Measurements from ENCODE around the gene C3.

C3 gene

GRCh38 chr19:6737873-6738786, 17.7 kb upstream of the C3 start:
- Histone ChIP-seq H3K9ac (ENCODE audit: low read depth in 1 of 2, low read length in 2 of 2) (peak overlapping the region; percentile 74 to 88), H3K9me3 (ENCODE audit: control insufficient read depth in 1 of 2, low read length in 2 of 2) (no peaks in the 10 kb centered on the region), H3K36me3 (ENCODE audit: control insufficient read depth in 1 of 2, insufficient read depth in 2 of 2, low read length in 2 of 2) (peaks cover 4 to 8% of the 10 kb centered on the region in 2 donors), H3K27me3 (ENCODE audit: control insufficient read depth in 1 of 2, insufficient read depth in 2 of 2, low read length in 2 of 2) (no peaks in the 10 kb centered on the region), H3K4me3 (ENCODE audit: low read depth in 1 of 2, low read length in 2 of 2) (peak overlapping the region; percentile 14 to 62), H3K27ac (ENCODE audit: low read depth, low read length) (peak overlapping the region; percentile 71), H3K4me1 (ENCODE audit: control insufficient read depth in 1 of 2, insufficient read depth in 2 of 2, low read length in 2 of 2) (peaks cover 32 to 37% of the 10 kb centered on the region in 2 donors)

- peak within 1 kb of the TSS; percentile 84 for H3K4me3 ChIP-seq (ENCODE audit: low read depth in 1 of 2, low read length in 2 of 2)
- H3K9me3 ChIP-seq (ENCODE audit: control insufficient read depth in 1 of 2, low read length in 2 of 2) = no peaks in the 10 kb centered on the region
- no peaks in the 10 kb centered on the region for H3K27me3 ChIP-seq (ENCODE audit: control insufficient read depth in 1 of 2, insufficient read depth in 2 of 2, low read length in 2 of 2)
- H3K4me1 ChIP-seq (ENCODE audit: control insufficient read depth in 1 of 2, insufficient read depth in 2 of 2, low read length in 2 of 2) = peaks cover 32 to 37% of the 10 kb centered on the region in 2 donors
- peak within 1 kb of the TSS; percentile 88 for H3K27ac ChIP-seq (ENCODE audit: low read depth, low read length)
- peaks cover 11 to 14% of the 10 kb centered on the region in 2 donors for H3K36me3 ChIP-seq (ENCODE audit: control insufficient read depth in 1 of 2, insufficient read depth in 2 of 2, low read length in 2 of 2)
- H3K9ac ChIP-seq (ENCODE audit: low read depth in 1 of 2, low read length in 2 of 2) = peak within 1 kb of the TSS; percentile 74 to 88
These were observed 16.9 kb upstream of the C3 start, which contains the start of gene GPR108 for GRCh38 chr19:6737284-6737872. Gene GPR108 (minus strand): TSS chr19:6737580. CDS start chr19:6737576, 4 bp downstream.

- H3K27me3 ChIP-seq (ENCODE audit: control insufficient read depth in 1 of 2, insufficient read depth in 2 of 2, low read length in 2 of 2) = no peaks in the 10 kb centered on the region
- peaks cover 32 to 37% of the 10 kb centered on the region in 2 donors for H3K4me1 ChIP-seq (ENCODE audit: control insufficient read depth in 1 of 2, insufficient read depth in 2 of 2, low read length in 2 of 2)
- H3K27ac ChIP-seq (ENCODE audit: low read depth, low read length) = peak overlapping the region; percentile 88
- no peaks in the 10 kb centered on the region for H3K9me3 ChIP-seq (ENCODE audit: control insufficient read depth in 1 of 2, low read length in 2 of 2)
- H3K4me3 ChIP-seq (ENCODE audit: low read depth in 1 of 2, low read length in 2 of 2) = peak overlapping the region; percentile 84
- peak overlapping the region; percentile 73 to 75 for H3K9ac ChIP-seq (ENCODE audit: low read depth in 1 of 2, low read length in 2 of 2)
- peaks cover 12 to 18% of the 10 kb centered on the region in 2 donors for H3K36me3 ChIP-seq (ENCODE audit: control insufficient read depth in 1 of 2, insufficient read depth in 2 of 2, low read length in 2 of 2)
These were observed 16.4 kb upstream of the C3 start for GRCh38 chr19:6736917-6737283.

GRCh38 chr19:6736169-6736916, 15.9 kb upstream of the C3 start:
- H3K4me3 ChIP-seq (ENCODE audit: low read depth in 1 of 2, low read length in 2 of 2) = peak overlapping the region; percentile 84
- peaks cover 15 to 22% of the 10 kb centered on the region in 2 donors for H3K36me3 ChIP-seq (ENCODE audit: control insufficient read depth in 1 of 2, insufficient read depth in 2 of 2, low read length in 2 of 2)
- no peaks in the 10 kb centered on the region for H3K27me3 ChIP-seq (ENCODE audit: control insufficient read depth in 1 of 2, insufficient read depth in 2 of 2, low read length in 2 of 2)
- H3K9me3 ChIP-seq (ENCODE audit: control insufficient read depth in 1 of 2, low read length in 2 of 2) = no peaks in the 10 kb centered on the region
- H3K27ac ChIP-seq (ENCODE audit: low read depth, low read length) = peak overlapping the region; percentile 88
- peak overlapping the region; percentile 73 to 75 for H3K9ac ChIP-seq (ENCODE audit: low read depth in 1 of 2, low read length in 2 of 2)
- H3K4me1 ChIP-seq (ENCODE audit: control insufficient read depth in 1 of 2, insufficient read depth in 2 of 2, low read length in 2 of 2) = peaks cover 29 to 34% of the 10 kb centered on the region in 2 donors

GRCh38 chr19:6735181-6735911, 14.9 kb upstream of the C3 start:
- Histone ChIP-seq H3K4me1 (ENCODE audit: control insufficient read depth in 1 of 2, insufficient read depth in 2 of 2, low read length in 2 of 2) (peaks cover 26 to 29% of the 10 kb centered on the region in 2 donors), H3K27me3 (ENCODE audit: control insufficient read depth in 1 of 2, insufficient read depth in 2 of 2, low read length in 2 of 2) (no peaks in the 10 kb centered on the region), H3K9ac (ENCODE audit: low read depth in 1 of 2, low read length in 2 of 2) (peak overlapping the region in 1 of 2 donors; percentile 75), H3K4me3 (ENCODE audit: low read depth in 1 of 2, low read length in 2 of 2) (peak overlapping the region; percentile 84), H3K9me3 (ENCODE audit: control insufficient read depth in 1 of 2, low read length in 2 of 2) (no peaks in the 10 kb centered on the region), H3K36me3 (ENCODE audit: control insufficient read depth in 1 of 2, insufficient read depth in 2 of 2, low read length in 2 of 2) (peaks cover 15 to 22% of the 10 kb centered on the region in 2 donors), H3K27ac (ENCODE audit: low read depth, low read length) (no peak overlapping the region)

- Histone ChIP-seq H3K9me3 (ENCODE audit: control insufficient read depth in 1 of 2, low read length in 2 of 2) (no peaks in the 10 kb centered on the region), H3K4me3 (ENCODE audit: low read depth in 1 of 2, low read length in 2 of 2) (no peak overlapping the region), H3K27me3 (ENCODE audit: control insufficient read depth in 1 of 2, insufficient read depth in 2 of 2, low read length in 2 of 2) (no peaks in the 10 kb centered on the region), H3K36me3 (ENCODE audit: control insufficient read depth in 1 of 2, insufficient read depth in 2 of 2, low read length in 2 of 2) (peaks cover 15 to 22% of the 10 kb centered on the region in 2 donors), H3K4me1 (ENCODE audit: control insufficient read depth in 1 of 2, insufficient read depth in 2 of 2, low read length in 2 of 2) (peaks cover 29 to 30% of the 10 kb centered on the region in 2 donors), H3K27ac (ENCODE audit: low read depth, low read length) (no peak overlapping the region), H3K9ac (ENCODE audit: low read depth in 1 of 2, low read length in 2 of 2) (no peak overlapping the region)
These were observed 13.7 kb upstream of the C3 start for GRCh38 chr19:6734096-6734696.

- Histone ChIP-seq H3K9ac (ENCODE audit: low read depth in 1 of 2, low read length in 2 of 2) (no peak overlapping the region), H3K4me1 (ENCODE audit: control insufficient read depth in 1 of 2, insufficient read depth in 2 of 2, low read length in 2 of 2) (peaks cover 22 to 27% of the 10 kb centered on the region in 2 donors), H3K4me3 (ENCODE audit: low read depth in 1 of 2, low read length in 2 of 2) (no peak overlapping the region), H3K27ac (ENCODE audit: low read depth, low read length) (no peak overlapping the region), H3K9me3 (ENCODE audit: control insufficient read depth in 1 of 2, low read length in 2 of 2) (no peaks in the 10 kb centered on the region), H3K36me3 (ENCODE audit: control insufficient read depth in 1 of 2, insufficient read depth in 2 of 2, low read length in 2 of 2) (peaks cover 15 to 22% of the 10 kb centered on the region in 2 donors), H3K27me3 (ENCODE audit: control insufficient read depth in 1 of 2, insufficient read depth in 2 of 2, low read length in 2 of 2) (no peaks in the 10 kb centered on the region)
These were observed 13.1 kb upstream of the C3 start for GRCh38 chr19:6733338-6734095.

- Histone ChIP-seq H3K4me1 (ENCODE audit: control insufficient read depth in 1 of 2, insufficient read depth in 2 of 2, low read length in 2 of 2) (peaks cover 16 to 20% of the 10 kb centered on the region in 2 donors), H3K27me3 (ENCODE audit: control insufficient read depth in 1 of 2, insufficient read depth in 2 of 2, low read length in 2 of 2) (no peaks in the 10 kb centered on the region), H3K4me3 (ENCODE audit: low read depth in 1 of 2, low read length in 2 of 2) (no peak overlapping the region), H3K36me3 (ENCODE audit: control insufficient read depth in 1 of 2, insufficient read depth in 2 of 2, low read length in 2 of 2) (peaks cover 15 to 22% of the 10 kb centered on the region in 2 donors), H3K9me3 (ENCODE audit: control insufficient read depth in 1 of 2, low read length in 2 of 2) (no peaks in the 10 kb centered on the region), H3K27ac (ENCODE audit: low read depth, low read length) (no peak overlapping the region), H3K9ac (ENCODE audit: low read depth in 1 of 2, low read length in 2 of 2) (no peak overlapping the region)
These were observed 12.4 kb upstream of the C3 start for GRCh38 chr19:6732803-6733337.

All from duodenal mucosa (tissue), 2 donors.